HG03521 (cell line): ENCODE measurements around the gene AFAP1.

Experiments used
- ATAC-seq: cut with Tn5 transposase; IDR thresholded peaks from one replicate; pipeline ENCODE4 v1.9.1; 2021; ENCODE audit warnings: mild to moderate bottlenecking, moderate library complexity; ENCODE audit not compliant: unreplicated experiment

AFAP1 gene

GRCh38 chr4:7810783-7811535 is 128.7 kb downstream of the AFAP1 start:
- ATAC-seq, result no peak

GRCh38 chr4:7808752-7809151 is 130.9 kb downstream of the AFAP1 start:
- ATAC-seq, result no peak

DNA sequence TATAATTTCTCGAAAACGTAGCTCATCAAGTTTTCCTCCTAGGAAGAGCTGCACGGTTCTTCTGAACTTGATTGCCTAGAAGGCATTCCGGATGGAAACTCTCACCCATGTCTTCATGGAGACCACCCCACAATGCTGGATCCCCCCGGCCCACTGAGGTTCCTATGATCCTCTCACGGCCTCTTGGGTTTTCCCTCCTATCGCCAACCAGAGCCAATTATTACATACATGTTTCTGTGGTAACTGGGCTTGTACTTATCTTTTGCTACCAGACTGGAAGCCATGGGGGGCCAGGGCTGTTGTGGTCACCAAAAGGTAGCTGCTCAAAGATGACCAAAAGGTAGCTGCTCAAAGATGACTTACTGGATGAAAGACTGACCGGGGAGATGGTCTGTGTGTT is 131.5 kb downstream of the AFAP1 start:
- ATAC-seq, result no peak

DNA sequence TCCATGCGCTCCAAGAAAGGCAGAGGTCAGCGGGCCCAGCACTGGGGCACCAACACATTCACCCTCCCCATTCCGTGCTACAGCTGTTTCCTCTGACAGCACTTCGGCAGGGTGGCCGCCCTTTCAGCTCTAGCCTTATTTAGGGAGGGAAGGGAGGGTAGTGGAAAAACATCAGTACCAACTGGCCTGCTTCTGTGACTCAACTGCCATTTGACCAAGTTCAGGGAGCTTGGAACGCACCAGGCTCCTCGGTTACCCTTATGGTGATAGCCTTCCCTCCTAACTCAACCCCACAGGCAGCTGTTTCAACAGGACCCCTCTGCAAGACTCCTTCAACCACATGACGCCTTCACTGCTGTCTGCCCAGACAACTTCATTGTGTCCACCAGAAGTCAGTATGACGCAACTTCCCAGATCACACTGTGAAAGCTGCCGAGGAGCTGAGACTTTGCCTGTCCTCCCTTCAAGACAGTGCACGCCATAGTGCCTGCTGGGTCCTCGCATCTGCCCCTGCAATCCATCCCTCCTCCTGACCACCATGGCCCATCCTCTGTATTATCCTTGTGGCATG is 132.2 kb downstream of the AFAP1 start:
- no peak for ATAC-seq

- ATAC-seq, result no peak
Measured at GRCh38 chr4:7806338-7807090, 133.1 kb downstream of the AFAP1 start.

DNA sequence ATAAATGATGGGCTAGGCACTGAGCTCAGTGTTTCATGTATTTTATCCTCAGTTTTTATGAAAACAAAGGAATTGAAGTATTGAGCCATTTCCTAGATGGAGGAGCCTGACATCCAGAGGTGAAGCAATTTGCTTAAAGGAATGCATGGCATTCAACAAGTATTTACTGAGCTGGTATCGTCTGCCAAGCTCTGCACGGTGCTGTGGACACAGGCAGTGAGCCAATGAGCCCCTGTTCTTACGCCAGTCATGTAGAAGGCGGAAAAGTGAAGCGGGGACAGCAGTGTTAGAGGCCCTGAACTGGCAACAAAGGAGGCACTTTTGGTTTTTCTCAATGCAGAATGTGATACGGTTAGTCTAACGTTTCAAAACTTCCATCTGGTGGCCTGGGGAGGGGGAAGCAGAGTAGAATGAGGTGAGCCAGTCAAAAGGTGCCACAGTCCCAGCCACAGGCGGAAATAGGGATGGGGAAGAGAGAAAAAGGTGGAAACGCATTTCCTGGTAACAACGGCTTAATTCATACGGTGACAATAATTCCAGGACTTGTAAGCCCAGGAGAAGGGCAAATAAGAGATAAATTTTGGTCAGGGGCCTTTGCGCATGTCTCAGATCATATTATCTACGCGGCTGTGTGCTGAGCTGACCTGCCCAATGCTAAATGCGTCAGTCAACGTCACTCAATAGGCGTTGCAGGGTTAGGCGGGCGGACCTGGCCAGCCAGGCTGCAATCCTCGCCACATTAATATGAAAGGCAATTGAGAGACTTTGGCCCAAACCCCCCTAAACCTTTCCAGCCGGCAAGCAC is 133.9 kb downstream of the AFAP1 start:
- ATAC-seq, result no peak

DNA sequence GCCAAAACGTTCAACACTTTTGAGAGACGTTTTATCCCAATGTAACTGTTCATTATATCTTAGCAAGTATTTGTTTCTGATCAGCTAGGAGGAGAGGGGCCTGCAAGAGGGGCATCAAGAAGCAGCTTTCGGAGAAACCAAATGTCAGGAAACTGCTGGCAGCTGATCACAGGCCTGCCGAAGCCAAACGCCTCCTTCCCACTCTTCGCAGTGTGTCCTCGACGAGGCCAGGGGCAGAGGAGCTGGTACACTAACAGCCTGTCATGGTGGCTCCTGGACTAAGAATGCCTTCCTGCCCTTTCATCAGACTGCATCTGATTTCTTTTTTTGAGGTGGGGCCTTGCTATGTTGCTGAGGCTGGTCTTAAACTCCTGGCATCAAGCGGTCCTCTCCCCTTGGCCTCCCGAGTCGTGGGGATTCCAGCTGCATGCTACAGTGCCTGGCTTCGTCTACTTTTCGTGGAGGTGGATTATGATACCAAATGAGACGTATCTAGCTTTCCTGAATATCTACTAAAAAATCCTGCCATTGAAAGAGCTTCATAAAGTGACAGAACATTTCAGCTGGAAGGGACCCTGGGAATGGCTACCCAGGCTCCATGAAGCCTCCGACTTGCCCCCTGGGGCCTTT is 134.8 kb downstream of the AFAP1 start:
- ATAC-seq, result no peak

DNA sequence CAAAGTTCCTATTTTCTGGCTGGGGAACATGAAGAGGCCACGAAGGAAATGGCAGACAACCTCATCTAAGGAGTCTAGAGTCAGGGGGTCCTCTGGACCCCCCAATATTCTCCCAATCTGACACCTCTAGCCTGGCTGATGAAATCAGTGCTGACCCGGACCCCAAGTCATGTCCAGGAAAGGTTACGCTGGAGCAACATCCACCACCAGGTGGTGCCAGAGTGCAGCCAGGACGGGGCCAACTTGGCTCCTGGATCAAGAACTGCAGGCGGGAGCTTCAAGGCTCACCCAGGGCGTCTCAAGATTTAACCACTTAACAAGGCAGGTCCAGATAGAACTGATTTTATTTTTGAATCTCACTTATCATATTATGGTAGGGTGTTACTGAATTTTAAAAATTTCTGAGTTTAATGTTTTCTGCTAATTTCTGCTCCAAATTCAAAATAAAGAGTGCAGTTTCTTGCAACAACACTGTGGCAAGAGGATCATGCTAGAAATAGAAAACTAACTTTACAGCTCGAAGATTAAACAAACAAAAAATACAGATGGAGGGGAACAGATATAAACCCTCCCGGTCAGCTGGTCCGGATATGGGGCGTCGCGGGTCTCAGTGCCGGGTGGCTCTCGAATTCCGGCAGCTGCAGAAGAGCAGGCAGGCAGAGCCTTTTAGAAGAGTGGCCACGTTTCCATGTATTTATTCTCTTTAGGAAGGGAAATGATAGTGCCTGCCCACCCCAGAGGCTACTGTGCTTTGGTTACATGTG is 135.5 kb downstream of the AFAP1 start:
- no peak for ATAC-seq

DNA sequence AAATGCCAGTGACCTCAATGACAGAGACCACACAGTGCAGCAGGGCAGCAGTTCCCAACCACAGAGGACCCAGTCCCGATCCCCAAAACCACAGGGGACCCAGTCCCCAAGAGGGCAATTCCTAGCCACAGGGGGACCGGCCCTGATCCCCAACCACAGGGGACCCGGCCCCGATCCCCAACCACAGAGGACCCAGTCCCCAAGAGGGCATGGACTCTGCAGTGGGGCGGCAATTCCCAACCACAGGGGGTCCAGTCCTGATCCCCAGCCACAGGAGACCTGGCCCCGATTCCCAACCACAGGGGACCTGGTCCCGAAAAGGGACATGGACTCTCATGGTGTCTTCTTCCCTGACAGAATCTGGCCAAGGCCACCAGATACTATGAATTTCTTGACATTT is 136.3 kb downstream of the AFAP1 start:
- ATAC-seq, result no peak

GRCh38 chr4:7802093-7802726 is 137.5 kb downstream of the AFAP1 start:
- ATAC-seq, result peak; percentile 89

DNA sequence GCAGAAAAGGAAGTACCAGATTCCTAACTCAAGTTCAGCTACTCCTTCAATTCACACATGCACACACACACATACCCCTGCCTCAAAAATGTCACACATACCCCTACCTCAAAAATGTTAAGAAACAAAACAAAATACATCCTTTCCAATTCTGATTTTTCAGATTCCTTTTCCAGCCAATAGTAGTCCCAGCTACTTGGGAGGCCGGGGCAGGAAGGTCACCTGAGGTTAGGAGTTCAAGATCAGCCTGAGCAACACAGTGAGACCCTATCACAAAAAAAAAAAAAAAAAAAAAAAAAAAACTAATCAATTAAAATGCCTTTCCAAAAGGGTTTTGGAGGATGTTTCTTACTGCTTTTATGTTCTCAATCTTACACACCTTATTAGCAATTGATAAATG is 138.0 kb downstream of the AFAP1 start:
- ATAC-seq, result no peak

- no peak for ATAC-seq
Measured at GRCh38 chr4:7801001-7801400, 138.7 kb downstream of the AFAP1 start.

DNA sequence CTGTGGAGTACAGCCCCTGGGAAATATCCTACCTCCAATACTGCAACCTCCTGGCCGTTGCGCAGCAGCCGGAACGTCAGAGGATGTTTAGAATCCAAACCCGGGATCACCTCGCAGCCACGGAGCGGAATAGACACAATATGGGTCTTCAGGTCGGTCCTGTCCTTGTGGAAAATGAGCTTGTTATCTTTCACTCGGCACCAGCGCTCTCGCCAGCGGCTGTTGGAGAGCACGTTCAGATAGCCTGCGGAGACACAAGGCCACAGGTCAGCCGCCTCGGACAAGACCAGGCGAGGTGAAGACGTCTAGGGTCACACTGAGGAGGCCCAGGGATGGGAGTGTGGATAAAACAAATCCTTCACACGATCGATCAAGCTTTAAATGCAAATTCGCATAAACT is 139.3 kb downstream of the AFAP1 start:
- ATAC-seq, result no peak

DNA sequence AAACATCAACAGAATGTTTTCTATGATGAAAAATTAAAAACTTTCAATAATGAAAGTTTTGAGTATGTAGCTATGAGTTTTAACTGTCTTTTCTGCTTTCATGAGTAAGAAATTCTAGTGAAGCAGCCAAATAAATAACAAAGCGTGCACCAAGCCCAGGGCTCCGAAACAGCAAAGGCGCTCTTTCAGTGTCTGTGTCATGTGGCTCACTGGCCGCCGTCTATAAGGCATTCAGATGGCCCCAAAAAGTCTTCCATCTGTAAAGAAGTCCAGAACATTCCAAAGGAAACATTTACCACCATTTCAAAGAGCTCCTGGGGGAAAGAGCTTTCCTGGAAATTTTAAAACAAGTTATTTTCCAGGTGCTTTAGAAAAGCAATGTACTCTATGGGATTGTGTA is 139.9 kb downstream of the AFAP1 start:
- ATAC-seq, result no peak

- ATAC-seq, result no peak
Measured at GRCh38 chr4:7799306-7799705, 140.4 kb downstream of the AFAP1 start.

- no peak for ATAC-seq
Measured at GRCh38 chr4:7798178-7798995, 141.3 kb downstream of the AFAP1 start.

DNA sequence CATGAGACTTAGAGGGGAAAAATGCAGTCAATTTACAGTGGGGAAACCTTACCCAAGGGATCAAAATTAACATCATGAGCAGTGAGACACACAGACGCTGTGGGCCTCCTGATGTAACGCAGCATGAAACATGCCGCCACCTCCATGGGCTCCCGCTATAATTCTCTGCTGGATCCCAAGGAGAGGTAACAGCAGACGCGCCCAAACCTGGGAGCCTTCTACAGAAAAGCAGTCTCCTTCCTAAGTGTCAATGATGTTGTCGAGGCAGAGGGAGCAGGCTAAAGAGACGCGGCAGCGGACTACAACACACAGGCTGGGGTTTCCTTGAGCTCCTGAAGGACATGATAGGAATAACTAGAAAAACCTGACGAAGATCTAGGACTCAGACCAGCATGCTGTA is 142.3 kb downstream of the AFAP1 start:
- no peak for ATAC-seq

DNA sequence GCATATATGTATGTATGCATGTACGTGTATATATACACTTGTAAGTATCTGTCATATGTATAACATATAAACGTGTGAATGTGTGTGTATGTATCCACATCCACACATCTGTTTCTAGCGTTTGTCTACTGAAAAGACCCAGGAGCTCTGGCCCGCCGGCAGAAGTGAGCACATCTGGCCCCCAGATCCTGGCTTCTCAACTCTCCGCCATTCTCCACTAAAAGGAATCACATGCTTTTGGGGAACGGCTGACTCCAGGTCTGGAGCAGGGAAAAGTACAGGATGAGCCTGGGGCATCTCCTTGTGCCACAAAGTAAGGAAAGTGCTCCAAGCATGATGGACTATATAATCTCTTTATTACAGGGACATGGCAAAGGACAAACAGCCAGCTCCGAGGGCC is 143.7 kb downstream of the AFAP1 start:
- ATAC-seq, result no peak

GRCh38 chr4:7793186-7793585 is 146.5 kb downstream of the AFAP1 start:
- no peak for ATAC-seq
